ENCODE results near the gene TMEM69. TPM values are rescaled to one million over a fixed set of nuclear protein-coding genes. Genes with fewer than 3 reads are reported as not detected.
A peak's percentile ranks its signal among the peaks of the same experiment; 100 is the strongest.

TMEM69 gene
- total and polyA plus RNA-seq, 4 donors, result 8.0 to 13.0 (median 12.0) TPM

- Histone ChIP-seq H3K9me3 (ENCODE audit: control insufficient read depth in 4 of 4, low read length in 3 of 4) (no peaks in the 10 kb centered on the region), H3K27ac (ENCODE audit: low read depth in 1 of 2, low read length in 2 of 2) (peak overlapping the region; percentile 98 to 99), H3K4me1 (ENCODE audit: control insufficient read depth in 4 of 4, insufficient read depth in 4 of 4, low read length in 3 of 4) (peaks cover 10 to 44% (median 33%) of the 10 kb centered on the region in 4 donors), H3K36me3 (ENCODE audit: control insufficient read depth in 4 of 4, insufficient read depth in 3 of 4, low read depth in 1 of 4, low read length in 3 of 4) (no peaks in the 10 kb centered on the region), H3K4me3 (ENCODE audit: low read depth in 1 of 3, low read length in 3 of 3) (peak overlapping the region; percentile 87 to 99 (median 92)), H3K9ac (ENCODE audit: low read depth in 1 of 2, low read length in 2 of 2) (peak overlapping the region; percentile 86 to 98), H3K27me3 (ENCODE audit: control insufficient read depth in 4 of 4, insufficient read depth in 4 of 4, low read length in 3 of 4) (no peaks in the 10 kb centered on the region)
- TF ChIP-seq RAD21 (IDR thresholded peaks at IDR 0.05), result no peak
- no peak for TF ChIP-seq SP1 (IDR thresholded peaks at IDR 0.05)
- TF ChIP-seq YY1 (IDR thresholded peaks at IDR 0.05), result no peak
- TF ChIP-seq EGR1 (IDR thresholded peaks at IDR 0.05; ENCODE audit: low read depth in 2 of 2), result no peak
- no peak for TF ChIP-seq GABPA (IDR thresholded peaks at IDR 0.05 in 1 of 2, conservative IDR thresholded peaks at IDR 0.05 in 1 of 2)
- no peak for TF ChIP-seq JUND (IDR thresholded peaks at IDR 0.05)
- TF ChIP-seq FOXA1 (IDR thresholded peaks at IDR 0.05), result no peak
- DNase-seq (ENCODE audit: low spot score), result no peak
- under 1% methylated on average over 13 of the region's 13 CpGs for WGBS
Measured at GRCh38 chr1:45685308-45686014, 2.5 kb upstream of the TMEM69 start.

- peaks cover 0 to under 1% (median 0%) of the 10 kb centered on the region in 4 donors for H3K36me3 ChIP-seq (ENCODE audit: control insufficient read depth in 4 of 4, insufficient read depth in 3 of 4, low read depth in 1 of 4, low read length in 3 of 4)
- peak overlapping the region; percentile 98 to 99 for H3K27ac ChIP-seq (ENCODE audit: low read depth in 1 of 2, low read length in 2 of 2)
- H3K4me1 ChIP-seq (ENCODE audit: control insufficient read depth in 4 of 4, insufficient read depth in 4 of 4, low read length in 3 of 4), result peaks cover 10 to 39% (median 28%) of the 10 kb centered on the region in 4 donors
- TF ChIP-seq YY1 (IDR thresholded peaks at IDR 0.05), result no peak
- peak; percentile 1 for TF ChIP-seq REST (IDR thresholded peaks at IDR 0.05)
- no peak for TF ChIP-seq EGR1 (IDR thresholded peaks at IDR 0.05; ENCODE audit: low read depth in 2 of 2)
- TF ChIP-seq NR2F2 (IDR thresholded peaks at IDR 0.05), result no peak
- TF ChIP-seq SP1 (IDR thresholded peaks at IDR 0.05), result no peak
- H3K4me3 ChIP-seq (ENCODE audit: low read depth in 1 of 3, low read length in 3 of 3), result peak overlapping the region; percentile 87 to 99 (median 92)
- no peaks in the 10 kb centered on the region for H3K9me3 ChIP-seq (ENCODE audit: control insufficient read depth in 4 of 4, low read length in 3 of 4)
- DNase-seq (ENCODE audit: low spot score), result peak; percentile 73
- WGBS, result under 1% methylated on average over 27 of the region's 27 CpGs
- peak overlapping the region; percentile 86 to 98 for H3K9ac ChIP-seq (ENCODE audit: low read depth in 1 of 2, low read length in 2 of 2)
- H3K27me3 ChIP-seq (ENCODE audit: control insufficient read depth in 4 of 4, insufficient read depth in 4 of 4, low read length in 3 of 4), result no peaks in the 10 kb centered on the region
Measured at GRCh38 chr1:45686015-45686287, 2.0 kb upstream of the TMEM69 start.

GRCh38 chr1:45686288-45687013 is 1.5 kb upstream of the TMEM69 start, which contains the start of gene GPBP1L1:
Gene GPBP1L1 (minus strand): TSS chr1:45686533. CDS start chr1:45659087, 27,446 bp downstream.
- under 1% methylated on average over 52 of the region's 52 CpGs for WGBS
- peak within 1 kb of the TSS; percentile 98 to 100 for H3K9ac ChIP-seq (ENCODE audit: low read depth in 1 of 2, low read length in 2 of 2)
- no peak for TF ChIP-seq FOXA2 (IDR thresholded peaks at IDR 0.05)
- TF ChIP-seq ATF3 (IDR thresholded peaks at IDR 0.05), result no peak
- peak; percentile 16 to 17 for TF ChIP-seq HNF4A (conservative IDR thresholded peaks at IDR 0.05)
- TF ChIP-seq SP1 (IDR thresholded peaks at IDR 0.05), result no peak
- no peak for TF ChIP-seq HNF4G (IDR thresholded peaks at IDR 0.05)
- TF ChIP-seq CTCF (IDR thresholded peaks at IDR 0.05; ENCODE audit: low read depth, low read length, missing input control), result peak; percentile 3
- peak; percentile 99 for TF ChIP-seq YY1 (IDR thresholded peaks at IDR 0.05)
- peak in 1 of 2 donors; percentile 24 for TF ChIP-seq RXRA (IDR thresholded peaks at IDR 0.05)
- peak; percentile 59 for TF ChIP-seq TAF1 (conservative IDR thresholded peaks at IDR 0.05)
- TF ChIP-seq EGR1 (IDR thresholded peaks at IDR 0.05; ENCODE audit: low read depth in 2 of 2), result peak in 1 of 2 donors; percentile 55
- TF ChIP-seq FOXA1 (IDR thresholded peaks at IDR 0.05), result no peak
- H3K27me3 ChIP-seq (ENCODE audit: control insufficient read depth in 4 of 4, insufficient read depth in 4 of 4, low read length in 3 of 4), result no peaks in the 10 kb centered on the region
- H3K9me3 ChIP-seq (ENCODE audit: control insufficient read depth in 4 of 4, low read length in 3 of 4), result no peaks in the 10 kb centered on the region
- peaks cover 0 to 5% (median 0%) of the 10 kb centered on the region in 4 donors for H3K36me3 ChIP-seq (ENCODE audit: control insufficient read depth in 4 of 4, insufficient read depth in 3 of 4, low read depth in 1 of 4, low read length in 3 of 4)
- DNase-seq (ENCODE audit: low spot score), result peak; percentile 98
- peak within 1 kb of the TSS; percentile 98 to 99 for H3K27ac ChIP-seq (ENCODE audit: low read depth in 1 of 2, low read length in 2 of 2)
- peak within 1 kb of the TSS; percentile 87 to 99 (median 92) for H3K4me3 ChIP-seq (ENCODE audit: low read depth in 1 of 3, low read length in 3 of 3)
- peaks cover 8 to 34% (median 23%) of the 10 kb centered on the region in 4 donors for H3K4me1 ChIP-seq (ENCODE audit: control insufficient read depth in 4 of 4, insufficient read depth in 4 of 4, low read length in 3 of 4)

Measured in liver (tissue), 9 donors.